Parathyroid adenoma (tissue), 2 donors: ENCODE results near the gene KLHL29.

Experiments used
- H2AFZ ChIP-seq: fragments of 300-600 bp; sonication (generic); one replicate; pipeline ENCODE4 v1.7.0; 2017; ENCODE audit warnings: antibody characterized with exemption, mild to moderate bottlenecking
- H3K27ac ChIP-seq: fragments of 300-600 bp; sonication (generic); one replicate; pipeline ENCODE4 v1.7.0; 2017
- H3K27me3 ChIP-seq: fragments of 300-600 bp; sonication (generic); one replicate; pipeline ENCODE4 v1.7.0; 2017; ENCODE audit warnings: low read length; ENCODE audit not compliant: control insufficient read depth, insufficient read depth
- H3K36me3 ChIP-seq: fragments of 300-600 bp; sonication (generic); one replicate; pipeline ENCODE4 v1.7.0; 2017; ENCODE audit warnings: low read length; ENCODE audit not compliant: control insufficient read depth, insufficient read depth
- H3K4me1 ChIP-seq: fragments of 300-600 bp; sonication (generic); one replicate; pipeline ENCODE4 v1.7.0; 2017; ENCODE audit warnings: control low read depth
- H3K4me2 ChIP-seq: fragments of 300-600 bp; sonication (generic); one replicate; pipeline ENCODE4 v1.7.0; 2017; ENCODE audit warnings: low read length
- H3K4me3 ChIP-seq: fragments of 300-600 bp; sonication (generic); one replicate; pipeline ENCODE4 v1.7.0; 2017; ENCODE audit warnings: low read depth, low read length
- H3K79me2 ChIP-seq: fragments of 300-600 bp; sonication (generic); one replicate; pipeline ENCODE4 v1.7.0; 2017; ENCODE audit warnings: control low read depth
- H3K9ac ChIP-seq: fragments of 300-600 bp; sonication (generic); one replicate; pipeline ENCODE4 v1.7.0; 2017; ENCODE audit warnings: mild to moderate bottlenecking
- H3K9me3 ChIP-seq: fragments of 300-600 bp; sonication (generic); one replicate; pipeline ENCODE4 v1.7.0; 2017; ENCODE audit warnings: low read length; ENCODE audit not compliant: control insufficient read depth
- TF ChIP-seq, protein P1 (sequence below): fragments of 300-600 bp; sonication (generic); IDR thresholded peaks from one replicate; pipeline ENCODE4 v1.7.0; 2017; ENCODE audit warnings: antibody characterized with exemption, mild to moderate bottlenecking
- donor health status: primary hyperparathyroidism.

Gene KLHL29

DNA sequence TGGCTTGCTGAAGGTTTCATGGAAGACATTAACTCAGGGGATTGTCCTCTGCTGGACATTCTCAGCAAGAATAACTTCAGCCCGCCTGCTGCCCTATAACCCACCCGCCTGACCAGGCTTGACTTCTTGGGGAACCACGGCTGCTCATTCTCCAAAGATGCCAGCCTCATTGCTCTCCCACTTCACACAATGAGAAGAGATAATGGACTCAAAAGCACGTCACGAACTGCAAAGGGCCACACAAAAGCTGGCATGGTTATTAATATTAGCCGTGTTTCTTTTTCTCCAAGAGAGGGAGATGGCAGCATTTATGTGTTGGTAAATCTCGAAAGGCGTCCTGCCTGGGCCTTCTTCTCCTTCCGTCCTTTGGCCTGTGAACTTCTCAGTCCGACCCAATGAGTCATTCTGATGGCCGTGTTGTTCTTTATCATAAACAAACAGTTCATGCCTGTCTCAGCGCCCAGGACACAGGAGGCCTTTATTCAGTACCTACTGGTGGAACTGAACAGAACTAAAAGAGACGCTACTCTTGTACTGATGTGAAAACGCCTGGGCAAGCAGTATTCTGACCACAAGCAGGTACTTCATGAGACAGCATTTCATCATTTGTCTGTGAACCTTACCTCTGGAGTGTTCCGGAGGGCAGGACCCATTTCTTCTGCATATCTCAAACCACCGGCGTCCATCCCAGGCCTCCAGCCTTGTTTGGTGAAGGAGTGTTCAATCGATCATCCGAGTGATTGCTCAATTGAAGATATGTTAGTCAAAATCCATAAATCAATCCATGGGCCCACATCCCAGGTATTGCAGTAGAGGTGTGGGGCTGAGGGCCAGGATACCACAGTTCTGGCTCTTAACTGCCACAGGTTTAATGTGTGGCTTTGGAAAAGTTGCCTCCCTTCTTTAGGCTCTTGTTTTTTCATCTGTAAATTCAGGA, 25.1 kb upstream of the KLHL29 start:
- no peaks in the 10 kb centered on the region for H3K36me3 ChIP-seq
- H3K79me2 ChIP-seq, result no peaks in the 10 kb centered on the region
- H3K4me3 ChIP-seq, result no peak overlapping the region
- no peaks in the 10 kb centered on the region for H3K27me3 ChIP-seq
- no peak overlapping the region for H2AFZ ChIP-seq
- H3K9me3 ChIP-seq, result no peaks in the 10 kb centered on the region
- no peak overlapping the region for H3K9ac ChIP-seq
- no peak overlapping the region for H3K27ac ChIP-seq
- H3K4me2 ChIP-seq, result no peak overlapping the region
- H3K4me1 ChIP-seq, result no peaks in the 10 kb centered on the region
- TF ChIP-seq, protein P1, sequence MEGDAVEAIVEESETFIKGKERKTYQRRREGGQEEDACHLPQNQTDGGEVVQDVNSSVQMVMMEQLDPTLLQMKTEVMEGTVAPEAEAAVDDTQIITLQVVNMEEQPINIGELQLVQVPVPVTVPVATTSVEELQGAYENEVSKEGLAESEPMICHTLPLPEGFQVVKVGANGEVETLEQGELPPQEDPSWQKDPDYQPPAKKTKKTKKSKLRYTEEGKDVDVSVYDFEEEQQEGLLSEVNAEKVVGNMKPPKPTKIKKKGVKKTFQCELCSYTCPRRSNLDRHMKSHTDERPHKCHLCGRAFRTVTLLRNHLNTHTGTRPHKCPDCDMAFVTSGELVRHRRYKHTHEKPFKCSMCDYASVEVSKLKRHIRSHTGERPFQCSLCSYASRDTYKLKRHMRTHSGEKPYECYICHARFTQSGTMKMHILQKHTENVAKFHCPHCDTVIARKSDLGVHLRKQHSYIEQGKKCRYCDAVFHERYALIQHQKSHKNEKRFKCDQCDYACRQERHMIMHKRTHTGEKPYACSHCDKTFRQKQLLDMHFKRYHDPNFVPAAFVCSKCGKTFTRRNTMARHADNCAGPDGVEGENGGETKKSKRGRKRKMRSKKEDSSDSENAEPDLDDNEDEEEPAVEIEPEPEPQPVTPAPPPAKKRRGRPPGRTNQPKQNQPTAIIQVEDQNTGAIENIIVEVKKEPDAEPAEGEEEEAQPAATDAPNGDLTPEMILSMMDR, result no peak

DNA sequence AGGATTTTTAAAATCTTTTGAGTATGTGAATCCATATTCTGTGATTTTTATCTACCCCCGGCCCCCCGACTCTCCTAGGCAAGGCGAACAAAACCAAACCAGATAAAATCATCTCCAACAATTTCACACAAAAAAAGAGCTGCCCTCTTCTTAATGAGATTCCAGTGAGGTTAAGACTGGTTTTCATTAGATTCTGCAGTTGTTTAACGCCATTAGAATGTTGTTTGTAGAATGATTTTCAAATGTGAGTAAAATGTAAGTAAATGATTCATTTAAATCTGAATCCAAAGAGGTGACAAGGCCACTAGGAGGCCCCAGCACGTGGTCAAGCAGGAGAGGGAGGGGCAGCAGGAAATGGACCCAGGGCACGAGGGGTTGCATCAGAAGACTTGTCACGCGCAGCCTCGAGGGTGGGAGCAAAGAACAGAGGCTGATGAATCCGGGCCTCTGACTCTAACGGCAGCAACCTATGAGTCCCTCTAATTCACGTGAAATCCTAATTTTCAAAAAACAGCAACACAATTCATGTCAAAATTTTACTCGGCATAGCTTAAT, 24.3 kb upstream of the KLHL29 start:
- H3K79me2 ChIP-seq, result no peaks in the 10 kb centered on the region
- no peaks in the 10 kb centered on the region for H3K9me3 ChIP-seq
- no peak overlapping the region for H3K4me2 ChIP-seq
- no peak overlapping the region for H3K9ac ChIP-seq
- no peak overlapping the region for H2AFZ ChIP-seq
- TF ChIP-seq, protein P1, result no peak
- no peaks in the 10 kb centered on the region for H3K27me3 ChIP-seq
- H3K4me3 ChIP-seq, result no peak overlapping the region
- no peaks in the 10 kb centered on the region for H3K36me3 ChIP-seq
- H3K4me1 ChIP-seq, result no peaks in the 10 kb centered on the region
- H3K27ac ChIP-seq, result no peak overlapping the region

DNA sequence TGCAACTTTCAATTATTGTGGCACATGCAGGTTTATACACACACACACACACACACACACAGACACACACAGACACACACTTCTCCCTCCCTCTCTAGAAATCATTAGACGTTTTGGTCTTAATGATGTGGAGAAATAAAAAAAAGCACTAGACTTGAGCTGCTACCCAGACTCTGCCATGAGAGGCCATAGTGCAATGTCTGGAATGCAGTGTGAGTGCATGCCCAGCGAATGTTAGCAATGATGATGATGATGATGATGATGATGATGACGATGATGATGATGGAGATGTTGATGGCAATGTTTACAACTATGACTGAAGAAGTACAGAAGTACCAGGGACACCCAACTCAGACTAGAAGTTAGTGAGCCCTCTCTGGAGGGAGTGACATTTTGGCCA, 23.8 kb upstream of the KLHL29 start:
- no peaks in the 10 kb centered on the region for H3K79me2 ChIP-seq
- no peaks in the 10 kb centered on the region for H3K9me3 ChIP-seq
- H3K4me3 ChIP-seq, result no peak overlapping the region
- H3K27me3 ChIP-seq, result no peaks in the 10 kb centered on the region
- H3K4me2 ChIP-seq, result no peak overlapping the region
- H3K27ac ChIP-seq, result no peak overlapping the region
- TF ChIP-seq, protein P1, result no peak
- no peaks in the 10 kb centered on the region for H3K4me1 ChIP-seq
- H2AFZ ChIP-seq, result no peak overlapping the region
- H3K36me3 ChIP-seq, result no peaks in the 10 kb centered on the region
- no peak overlapping the region for H3K9ac ChIP-seq

DNA sequence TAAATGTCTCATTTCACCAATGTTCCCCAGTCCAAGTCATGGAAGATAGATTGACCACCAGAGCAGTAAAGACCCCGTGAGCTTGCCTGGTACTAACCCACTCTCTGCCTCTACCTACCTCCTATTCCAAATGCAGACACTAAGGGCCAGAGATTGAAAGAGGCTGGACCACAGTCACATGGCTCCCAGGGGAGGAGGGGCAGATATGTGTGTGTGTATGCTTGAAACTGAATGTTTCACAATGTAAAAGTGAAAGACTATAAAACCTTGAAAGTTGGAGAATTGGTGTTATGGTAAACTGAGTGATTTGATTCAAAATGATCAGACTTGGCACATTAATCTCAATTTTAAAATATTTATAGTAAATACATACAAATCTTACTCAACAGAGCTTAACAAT, 21.7 kb upstream of the KLHL29 start:
- H3K27ac ChIP-seq, result no peak overlapping the region
- no peaks in the 10 kb centered on the region for H3K27me3 ChIP-seq
- TF ChIP-seq, protein P1, result no peak
- no peaks in the 10 kb centered on the region for H3K36me3 ChIP-seq
- no peaks in the 10 kb centered on the region for H3K79me2 ChIP-seq
- H3K4me2 ChIP-seq, result no peak overlapping the region
- H3K4me1 ChIP-seq, result no peaks in the 10 kb centered on the region
- H2AFZ ChIP-seq, result no peak overlapping the region
- no peaks in the 10 kb centered on the region for H3K9me3 ChIP-seq
- no peak overlapping the region for H3K9ac ChIP-seq
- no peak overlapping the region for H3K4me3 ChIP-seq
